MM.1S (cell line): Measurements from ENCODE around the gene SMR3A.

Experiments
- DNase-seq: peaks from one replicate; pipeline ENCODE4 v3.0.0-alpha.2; 2015
- H2AFZ ChIP-seq: fragments of 300-600 bp; sonication (generic); 2 replicates; pipeline ENCODE4 v1.6.0; 2016; ENCODE audit warnings: antibody characterized with exemption, low read length
- H3F3A ChIP-seq: fragments of 300-600 bp; sonication (generic); 2 replicates; pipeline ENCODE4 v1.6.1; 2016; ENCODE audit warnings: mild to moderate bottlenecking, antibody characterized with exemption, low read length, moderate library complexity, mixed read lengths; ENCODE audit not compliant: insufficient read depth
- H3K27ac ChIP-seq: fragments of 300-600 bp; sonication (generic); 2 replicates; pipeline ENCODE4 v1.5.1; 2016; ENCODE audit warnings: mild to moderate bottlenecking, low read length
- H3K27me3 ChIP-seq: fragments of 300-600 bp; sonication (generic); replicated peaks from 2 replicates; pipeline ENCODE4 v1.6.0; 2016; ENCODE audit warnings: low read length; ENCODE audit not compliant: insufficient read depth
- H3K36me3 ChIP-seq: fragments of 300-600 bp; sonication (generic); replicated peaks from 2 replicates; pipeline ENCODE4 v1.6.1; 2016; ENCODE audit warnings: mild to moderate bottlenecking, low read length, mixed read lengths; ENCODE audit not compliant: insufficient read depth
- H3K4me1 ChIP-seq: fragments of 300-600 bp; sonication (generic); 2 replicates; pipeline ENCODE4 v1.6.1; 2016; ENCODE audit warnings: low read length, mixed read lengths
- H3K4me2 ChIP-seq: fragments of 300-600 bp; sonication (generic); 2 replicates; pipeline ENCODE4 v1.6.0; 2016; ENCODE audit warnings: low read depth, low read length
- H3K4me3 ChIP-seq: fragments of 300-600 bp; sonication (generic); 2 replicates; pipeline ENCODE4 v1.5.1; 2016; ENCODE audit warnings: low read length, mixed read lengths
- H3K79me2 ChIP-seq: fragments of 300-600 bp; sonication (generic); 2 replicates; pipeline ENCODE4 v1.6.1; 2016; ENCODE audit warnings: mixed run types, low read length, mixed read lengths
- H3K9ac ChIP-seq: fragments of 300-600 bp; sonication (generic); 2 replicates; pipeline ENCODE4 v1.6.1; 2016; ENCODE audit warnings: low read length, mixed read lengths
- H3K9me2 ChIP-seq: fragments of 300-600 bp; sonication (generic); replicated peaks from 2 replicates; pipeline ENCODE4 v1.6.1; 2016; ENCODE audit warnings: mild to moderate bottlenecking, low read length, mixed read lengths; ENCODE audit not compliant: insufficient read depth
- H3K9me3 ChIP-seq: fragments of 300-600 bp; sonication (generic); replicated peaks from 2 replicates; pipeline ENCODE4 v1.6.1; 2016; ENCODE audit warnings: mild to moderate bottlenecking, low read length, mixed read lengths; ENCODE audit not compliant: insufficient read depth
- H4K20me1 ChIP-seq: fragments of 300-600 bp; sonication (generic); 2 replicates; pipeline ENCODE4 v1.6.1; 2016; ENCODE audit warnings: mild to moderate bottlenecking, low read length, moderate library complexity, mixed read lengths; ENCODE audit not compliant: insufficient read depth
- CTCF ChIP-seq: fragments of 300-600 bp; sonication (generic); IDR thresholded peaks from 2 replicates; pipeline ENCODE4 v1.5.1; 2016; ENCODE audit warnings: antibody characterized with exemption, low read length, mixed read lengths
- EZH2 ChIP-seq: fragments of 300-600 bp; sonication (generic); optimal IDR thresholded peaks from 2 replicates; pipeline ENCODE3; 2017; ENCODE audit warnings: low read depth, mild to moderate bottlenecking, antibody characterized with exemption, low read length, mixed read lengths
- EZH2phosphoT487 ChIP-seq: fragments of 300-600 bp; sonication (generic); IDR thresholded peaks from 2 replicates; pipeline ENCODE4 v1.6.1; 2018; ENCODE audit warnings: antibody characterized with exemption, low read length

SMR3A gene

GRCh38 chr4:70360460-70360859 is at the start of gene SMR3A:
TSS of gene SMR3A (plus strand) at chr4:70360760. CDS start at chr4:70362116, 1,356 bp downstream.
- Histone ChIP-seq H4K20me1 (no peaks in the 10 kb centered on the region), H3F3A (no peaks in the 10 kb centered on the region), H3K4me3 (no peak within 1 kb of the TSS), H3K4me1 (no peaks in the 10 kb centered on the region), H2AFZ (no peak within 1 kb of the TSS), H3K27me3 (no peaks in the 10 kb centered on the region), H3K79me2 (no peaks in the 10 kb centered on the region), H3K9me3 (no peaks in the 10 kb centered on the region), H3K36me3 (no peaks in the 10 kb centered on the region), H3K9me2 (no peaks in the 10 kb centered on the region), H3K27ac (no peak within 1 kb of the TSS), H3K9ac (no peak within 1 kb of the TSS), H3K4me2 (no peak within 1 kb of the TSS)
- no peak for TF ChIP-seq CTCF
- TF ChIP-seq EZH2phosphoT487 = no peak
- no peak for TF ChIP-seq EZH2
- DNase-seq = no peak

- Histone ChIP-seq H2AFZ (no peak overlapping the region), H3K9ac (no peak overlapping the region), H3K36me3 (no peaks in the 10 kb centered on the region), H3K9me2 (no peaks in the 10 kb centered on the region), H3K4me1 (no peaks in the 10 kb centered on the region), H3K9me3 (no peaks in the 10 kb centered on the region), H3K79me2 (no peaks in the 10 kb centered on the region), H4K20me1 (no peaks in the 10 kb centered on the region), H3K27me3 (no peaks in the 10 kb centered on the region), H3K4me3 (no peak overlapping the region), H3K27ac (no peak overlapping the region), H3K4me2 (no peak overlapping the region), H3F3A (no peaks in the 10 kb centered on the region)
- DNase-seq = no peak
- TF ChIP-seq EZH2phosphoT487 (no peak), CTCF (no peak), EZH2 (no peak)
These were observed 46.8 kb upstream of the SMR3A start for GRCh38 chr4:70313736-70314135.

DNA sequence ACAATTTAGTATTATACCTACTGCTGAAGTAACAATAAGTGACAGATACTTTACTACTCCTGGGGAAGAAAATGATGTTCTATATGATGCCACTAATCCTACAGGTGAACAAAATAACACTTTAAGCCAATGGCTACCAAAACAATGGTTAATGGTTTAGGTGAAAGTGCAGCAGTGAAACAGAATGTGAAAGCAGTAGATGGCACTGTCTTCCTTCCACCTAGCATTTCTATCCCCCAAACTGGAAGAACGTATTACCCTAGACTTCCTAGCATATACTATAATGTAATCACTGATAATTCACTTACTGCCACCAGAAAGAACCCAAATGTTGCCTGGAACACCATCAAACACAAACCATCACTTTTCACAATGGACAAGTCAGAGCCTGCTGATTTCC is 44.6 kb upstream of the SMR3A start:
- H3K4me2 ChIP-seq = no peak overlapping the region
- no peaks in the 10 kb centered on the region for H3K9me2 ChIP-seq
- TF ChIP-seq EZH2 = no peak
- peak; percentile 52 for TF ChIP-seq CTCF
- no peaks in the 10 kb centered on the region for H3F3A ChIP-seq
- no peak overlapping the region for H3K9ac ChIP-seq
- H3K4me3 ChIP-seq = no peak overlapping the region
- DNase-seq = peak; percentile 57
- no peak overlapping the region for H2AFZ ChIP-seq
- no peaks in the 10 kb centered on the region for H3K9me3 ChIP-seq
- no peaks in the 10 kb centered on the region for H3K27me3 ChIP-seq
- H3K27ac ChIP-seq = no peak overlapping the region
- H3K4me1 ChIP-seq = no peaks in the 10 kb centered on the region
- H3K79me2 ChIP-seq = no peaks in the 10 kb centered on the region
- no peaks in the 10 kb centered on the region for H3K36me3 ChIP-seq
- no peaks in the 10 kb centered on the region for H4K20me1 ChIP-seq

- Histone ChIP-seq H3K9me2 (no peaks in the 10 kb centered on the region), H4K20me1 (no peaks in the 10 kb centered on the region), H2AFZ (no peak overlapping the region), H3K27me3 (no peaks in the 10 kb centered on the region), H3F3A (no peaks in the 10 kb centered on the region), H3K27ac (no peak overlapping the region), H3K4me2 (no peak overlapping the region), H3K9me3 (no peaks in the 10 kb centered on the region), H3K36me3 (no peaks in the 10 kb centered on the region), H3K9ac (no peak overlapping the region), H3K79me2 (no peaks in the 10 kb centered on the region), H3K4me1 (no peaks in the 10 kb centered on the region), H3K4me3 (no peak overlapping the region)
- TF ChIP-seq EZH2phosphoT487 (no peak), CTCF (no peak), EZH2 (no peak)
- no peak for DNase-seq
These were observed 34.5 kb upstream of the SMR3A start for GRCh38 chr4:70326052-70326451.
